Ammon's horn (tissue), 1 donor: ENCODE measurements around the gene RNASE7.
A peak's percentile ranks its signal among the peaks of the same experiment; 100 is the strongest.

ENCODE experiments used
- DNase-seq: peaks from one replicate; pipeline ENCODE4 v3.0.0-alpha.2; 2016; ENCODE audit warnings: low spot score

RNASE7 gene

GRCh38 chr14:21086908-21087293 is 44.7 kb downstream of the RNASE7 start:
- DNase-seq, result no peak

- DNase-seq, result peak; percentile 93
Observed at GRCh38 chr14:21087294-21088091, 45.3 kb downstream of the RNASE7 start.

GRCh38 chr14:21088687-21089086 is 46.5 kb downstream of the RNASE7 start:
- DNase-seq, result no peak

GRCh38 chr14:21089271-21089670 is 47.1 kb downstream of the RNASE7 start:
- DNase-seq, result no peak

GRCh38 chr14:21089877-21090193 is 47.7 kb downstream of the RNASE7 start:
- no peak for DNase-seq

- no peak for DNase-seq
Observed at GRCh38 chr14:21090194-21090939, 48.2 kb downstream of the RNASE7 start.

GRCh38 chr14:21090940-21091663 is 48.9 kb downstream of the RNASE7 start:
- DNase-seq, result no peak

GRCh38 chr14:21091821-21092272 is 49.7 kb downstream of the RNASE7 start:
- DNase-seq, result no peak

- DNase-seq, result peak; percentile 82
Observed at GRCh38 chr14:21092273-21093011, 50.3 kb downstream of the RNASE7 start.

GRCh38 chr14:21093018-21093417 is 50.9 kb downstream of the RNASE7 start:
- DNase-seq, result no peak
